ENCODE results near the gene RNF225. TPM values are rescaled to one million over a fixed set of nuclear protein-coding genes. Genes with fewer than 3 reads are reported as not detected.
"Not testable (repeated sequence)": the region's sequence is repeated elsewhere in the genome, so short reads cannot be mapped to it uniquely, and the experiment has no call there.

The RNF225 gene
- total and polyA plus RNA-seq, 10 of the 15 experiments (the other 5 are each of a cell fraction or from before 2014, with no cell fraction given) = 0.27 to 0.28 TPM; not detected in 8

DNA sequence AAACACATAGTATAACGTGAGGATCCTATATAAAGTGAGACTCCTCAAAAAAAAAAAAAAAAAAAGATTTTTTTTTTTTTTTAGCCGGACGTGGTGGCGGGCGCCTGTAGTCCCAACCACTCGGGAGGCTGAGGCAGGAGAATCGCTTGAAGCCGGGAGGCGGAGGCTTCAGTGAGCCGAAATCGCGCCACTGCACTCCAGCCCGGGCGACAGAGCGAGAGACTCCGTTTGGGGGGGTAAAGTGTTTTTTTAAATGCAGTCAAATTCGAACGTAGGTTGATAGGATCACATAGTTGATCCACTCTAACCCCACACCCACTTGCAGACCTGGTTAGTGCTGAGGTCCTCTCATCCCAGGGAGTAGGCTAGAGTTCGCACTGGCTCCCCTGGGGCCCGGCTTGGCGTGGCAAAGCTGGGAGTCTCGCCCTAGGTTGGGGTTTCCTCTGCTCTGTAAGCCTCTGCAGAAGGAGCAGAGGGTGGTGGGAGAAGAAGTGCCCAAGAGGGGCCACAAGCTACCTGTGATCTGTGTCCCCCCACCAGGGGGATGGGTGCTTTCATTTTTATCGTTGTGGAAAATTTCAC is 6.5 kb downstream of the RNF225 start:
- TF ChIP-seq JUND (IDR thresholded peaks at IDR 0.05; ENCODE audit: low read depth, low read length) (no peak), NFYA (IDR thresholded peaks at IDR 0.05; ENCODE audit: borderline replicate concordance, low read depth, low read length) (no peak), CHD4 (IDR thresholded peaks at IDR 0.05) (no peak), MLLT1 (IDR thresholded peaks at IDR 0.05) (peak; percentile 52; the same call in 1 of the 2 replicates), PAX5 (IDR thresholded peaks at IDR 0.05; ENCODE audit: borderline replicate concordance, low read depth, low read length) (no peak), NR2C1 (IDR thresholded peaks at IDR 0.05) (no peak), YY1 (IDR thresholded peaks at IDR 0.05; ENCODE audit: low read depth, low read length) (no peak), FOXM1 (IDR thresholded peaks at IDR 0.05; ENCODE audit: low read depth, low read length) (no peak)
- TF ChIP-seq, protein P1, sequence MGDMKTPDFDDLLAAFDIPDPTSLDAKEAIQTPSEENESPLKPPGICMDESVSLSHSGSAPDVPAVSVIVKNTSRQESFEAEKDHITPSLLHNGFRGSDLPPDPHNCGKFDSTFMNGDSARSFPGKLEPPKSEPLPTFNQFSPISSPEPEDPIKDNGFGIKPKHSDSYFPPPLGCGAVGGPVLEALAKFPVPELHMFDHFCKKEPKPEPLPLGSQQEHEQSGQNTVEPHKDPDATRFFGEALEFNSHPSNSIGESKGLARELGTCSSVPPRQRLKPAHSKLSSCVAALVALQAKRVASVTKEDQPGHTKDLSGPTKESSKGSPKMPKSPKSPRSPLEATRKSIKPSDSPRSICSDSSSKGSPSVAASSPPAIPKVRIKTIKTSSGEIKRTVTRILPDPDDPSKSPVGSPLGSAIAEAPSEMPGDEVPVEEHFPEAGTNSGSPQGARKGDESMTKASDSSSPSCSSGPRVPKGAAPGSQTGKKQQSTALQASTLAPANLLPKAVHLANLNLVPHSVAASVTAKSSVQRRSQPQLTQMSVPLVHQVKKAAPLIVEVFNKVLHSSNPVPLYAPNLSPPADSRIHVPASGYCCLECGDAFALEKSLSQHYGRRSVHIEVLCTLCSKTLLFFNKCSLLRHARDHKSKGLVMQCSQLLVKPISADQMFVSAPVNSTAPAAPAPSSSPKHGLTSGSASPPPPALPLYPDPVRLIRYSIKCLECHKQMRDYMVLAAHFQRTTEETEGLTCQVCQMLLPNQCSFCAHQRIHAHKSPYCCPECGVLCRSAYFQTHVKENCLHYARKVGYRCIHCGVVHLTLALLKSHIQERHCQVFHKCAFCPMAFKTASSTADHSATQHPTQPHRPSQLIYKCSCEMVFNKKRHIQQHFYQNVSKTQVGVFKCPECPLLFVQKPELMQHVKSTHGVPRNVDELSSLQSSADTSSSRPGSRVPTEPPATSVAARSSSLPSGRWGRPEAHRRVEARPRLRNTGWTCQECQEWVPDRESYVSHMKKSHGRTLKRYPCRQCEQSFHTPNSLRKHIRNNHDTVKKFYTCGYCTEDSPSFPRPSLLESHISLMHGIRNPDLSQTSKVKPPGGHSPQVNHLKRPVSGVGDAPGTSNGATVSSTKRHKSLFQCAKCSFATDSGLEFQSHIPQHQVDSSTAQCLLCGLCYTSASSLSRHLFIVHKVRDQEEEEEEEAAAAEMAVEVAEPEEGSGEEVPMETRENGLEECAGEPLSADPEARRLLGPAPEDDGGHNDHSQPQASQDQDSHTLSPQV (IDR thresholded peaks at IDR 0.05) = no peak
- ChIA-PET RAD21 (ENCODE audit: unreplicated experiment) (no interaction called here), CTCF (interaction anchor here (0.5 kb wide), 1 partner anchor 167 kb away, joined by 3 read pairs; no protein-coding TSS in a partner anchor), POLR2A (interaction anchor here (0.8 to 1.5 kb wide), 2 partner anchors 21 to 96 kb away, joined by 3 to 5 read pairs; no protein-coding TSS in a partner anchor), SMC1A (ENCODE audit: uncharacterized antibody, unreplicated experiment) (no interaction called here)
- no TSS peak for BruUV-seq (replicated peaks)
- no peak for DNase-seq (ENCODE audit: low read depth, low spot score)
- Histone ChIP-seq H2AFZ (ENCODE audit: control insufficient read depth, low read depth, low read length) (no peak overlapping the region), H4K20me1 (ENCODE audit: control insufficient read depth, insufficient read depth) (no peaks in the 10 kb centered on the region), H3K4me2 (ENCODE audit: control insufficient read depth, insufficient read depth) (peak overlapping the region; percentile 80), H3K4me1 (ENCODE audit: control insufficient read depth, insufficient read depth, low read length) (peaks cover 10% of the 10 kb centered on the region), H3K9ac (ENCODE audit: control insufficient read depth, insufficient read depth, low read length) (peak overlapping the region; percentile 47), H3K79me2 (ENCODE audit: control insufficient read depth, insufficient read depth, low read length) (no peaks in the 10 kb centered on the region), H3K36me3 (ENCODE audit: control insufficient read depth in 2 of 2, insufficient read depth in 2 of 2, low read length in 1 of 2) (peaks cover 0 to under 1% of the 10 kb centered on the region in 2 experiments; a peak in 1 of 4 replicates), H3K9me3 (replicated peaks; ENCODE audit: control insufficient read depth, insufficient read depth, low read length) (no peaks in the 10 kb centered on the region), H3K4me3 (peak overlapping the region; percentile 76; the same call in 1 of the 2 replicates), H3K27me3 (replicated peaks in 1 of 2; ENCODE audit: control insufficient read depth in 2 of 2, insufficient read depth in 2 of 2, low read length in 1 of 2) (no peaks in the 10 kb centered on the region), H3K27ac (ENCODE audit: control insufficient read depth, insufficient read depth) (no peak overlapping the region)
- no peak for ATAC-seq
- in situ Hi-C loops (cut with MboI) = no loop called here
- WGBS (ENCODE audit: insufficient coverage, insufficient replicate concordance, low lambda C conversion rate, missing lambda C conversion rate) = 73% methylated on average over 19 of the region's 23 CpGs
- intact Hi-C loops (cut with micrococcal nuclease; ENCODE audit: unreplicated experiment) = no loop called here
- FAIRE-seq = no peak

- POLR2A ChIA-PET = interaction anchor here (0.7 to 1.5 kb wide), 3 partner anchors 47 to 94 kb away, joined by 3 to 9 read pairs (median 5); partner anchors contain the start of gene ZNF324B
- intact Hi-C loops (cut with micrococcal nuclease; ENCODE audit: unreplicated experiment); CTCF ChIA-PET: not testable (repeated sequence)
Measured at GRCh38 chr19:58403920-58404478, 8.5 kb downstream of the RNF225 start.

More at GRCh38 chr19:58403920-58404478, 8.5 kb downstream of the RNF225 start:
- Histone ChIP-seq H3K4me1 (ENCODE audit: control insufficient read depth, insufficient read depth, low read length) (peaks cover 18% of the 10 kb centered on the region), H3K79me2 (ENCODE audit: control insufficient read depth, insufficient read depth, low read length) (peaks cover 12% of the 10 kb centered on the region)
- H3K4me2 ChIP-seq (ENCODE audit: control insufficient read depth, insufficient read depth); H3K9me3 ChIP-seq (replicated peaks; ENCODE audit: control insufficient read depth, insufficient read depth, low read length); H3K27me3 ChIP-seq (replicated peaks in 1 of 2; ENCODE audit: control insufficient read depth in 2 of 2, insufficient read depth in 2 of 2, low read length in 1 of 2); H3K27ac ChIP-seq (ENCODE audit: control insufficient read depth, insufficient read depth); DNase-seq (ENCODE audit: low read depth, low spot score); H3K4me3 ChIP-seq; ATAC-seq; H3K9ac ChIP-seq (ENCODE audit: control insufficient read depth, insufficient read depth, low read length); H3K36me3 ChIP-seq (ENCODE audit: control insufficient read depth in 2 of 2, insufficient read depth in 2 of 2, low read length in 1 of 2); RAD21 ChIA-PET (ENCODE audit: unreplicated experiment); H2AFZ ChIP-seq (ENCODE audit: control insufficient read depth, low read depth, low read length); in situ Hi-C loops (cut with MboI); H4K20me1 ChIP-seq (ENCODE audit: control insufficient read depth, insufficient read depth); BruUV-seq (replicated peaks); FAIRE-seq: not testable (repeated sequence)
- whole genome bisulfite sequencing (ENCODE audit: insufficient coverage, insufficient replicate concordance, low lambda C conversion rate, missing lambda C conversion rate) = 69% methylated on average over 4 of the region's 5 CpGs
- SMC1A ChIA-PET (ENCODE audit: uncharacterized antibody, unreplicated experiment) = interaction anchor here (1.2 to 1.4 kb wide), 2 partner anchors 40 to 42 kb away, joined by 3 to 4 read pairs; partner anchors contain the start of gene ZNF497
